Measurements from ENCODE around the gene CTRB1.

GRCh38 chr16:75258807-75259141 is 40.0 kb downstream of the CTRB1 start:
- TF ChIP-seq POLR2A (IDR thresholded peaks at IDR 0.05; ENCODE audit: low read depth, low read length): no peak
- no peak for TF ChIP-seq POLR2AphosphoS5 (IDR thresholded peaks at IDR 0.05; ENCODE audit: low read depth, low read length)
